ENCODE measurements around the gene CDH7. TPM values are rescaled to one million over a fixed set of nuclear protein-coding genes. Genes with fewer than 3 reads are reported as not detected.

The CDH7 gene
- total and polyA plus RNA-seq, 8 donors: 0.34 to 1.8 (median 1.5) TPM; not detected in 1

DNA sequence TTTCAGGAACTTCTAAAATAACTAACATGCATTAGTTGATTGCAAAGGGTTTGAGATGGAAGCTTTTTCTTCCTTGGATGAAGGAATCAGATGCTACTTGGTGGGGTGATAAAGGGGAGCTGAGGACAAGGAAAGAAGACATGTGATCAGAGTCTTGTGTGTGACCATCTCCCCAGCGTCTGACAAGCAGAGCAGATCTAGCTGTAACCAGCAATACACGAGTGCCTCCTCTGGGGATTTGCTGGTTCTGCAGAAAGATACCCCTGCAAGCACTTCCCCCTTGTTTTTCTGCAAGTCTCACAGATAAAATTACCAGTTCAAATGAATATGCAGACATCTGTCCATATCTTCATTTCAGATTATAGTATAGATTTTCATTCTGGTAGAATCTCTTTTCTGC, 2.7 kb downstream of the CDH7 start:
- no peak for ATAC-seq
- TF ChIP-seq CTCF (IDR thresholded peaks at IDR 0.05): peak in 1 of 2 donors; percentile 8

DNA sequence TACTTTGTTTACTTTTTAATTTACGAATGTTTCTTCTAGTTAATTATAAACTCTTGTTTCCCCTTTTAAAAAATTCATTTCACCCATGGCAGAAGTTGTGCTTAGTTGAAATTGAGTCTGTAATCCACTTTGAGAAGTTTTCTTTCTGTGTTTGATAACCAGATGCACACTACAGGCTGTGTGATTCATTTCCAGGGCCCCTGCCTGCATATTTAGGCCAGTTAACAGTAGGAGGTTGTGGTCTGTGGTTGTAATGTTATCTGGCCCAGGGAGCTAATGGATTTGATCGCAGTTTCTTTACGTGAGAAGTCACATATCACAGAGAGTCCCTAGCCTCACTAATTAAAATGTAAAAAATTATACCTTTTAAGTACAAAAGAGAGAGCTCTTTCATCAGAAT, 3.3 kb downstream of the CDH7 start:
- no peak for ATAC-seq
- no peaks in the 10 kb centered on the region for H3K9me3 ChIP-seq
- intact Hi-C loops (cut with DNase I): no loop called here
- no peak overlapping the region for H3K27ac ChIP-seq
- no peak for TF ChIP-seq CTCF (IDR thresholded peaks at IDR 0.05)
- no peak for DNase-seq
- H3K4me3 ChIP-seq: no peak overlapping the region
- peaks cover 0 to 6% of the 10 kb centered on the region in 2 donors for H3K4me1 ChIP-seq
- H3K36me3 ChIP-seq: no peaks in the 10 kb centered on the region
- H3K27me3 ChIP-seq: peaks cover 22 to 42% of the 10 kb centered on the region in 2 donors

More for the DNA sequence above, 2.7 kb downstream of the CDH7 start:
- H3K27ac ChIP-seq: no peak overlapping the region
- H3K9me3 ChIP-seq: no peaks in the 10 kb centered on the region
- H3K4me3 ChIP-seq: no peak overlapping the region
- intact Hi-C loops (cut with DNase I): no loop called here
- H3K27me3 ChIP-seq: peaks cover 22 to 46% of the 10 kb centered on the region in 2 donors
- H3K4me1 ChIP-seq: peaks cover 0 to 6% of the 10 kb centered on the region in 2 donors
- peak in 1 of 4 donors; percentile 39 for DNase-seq
- no peaks in the 10 kb centered on the region for H3K36me3 ChIP-seq

GRCh38 chr18:65755616-65756015, 4.8 kb downstream of the CDH7 start:
- peaks cover 13 to 27% of the 10 kb centered on the region in 2 donors for H3K27me3 ChIP-seq
- no peaks in the 10 kb centered on the region for H3K9me3 ChIP-seq
- no peaks in the 10 kb centered on the region for H3K36me3 ChIP-seq
- DNase-seq: no peak
- H3K27ac ChIP-seq: no peak overlapping the region
- peaks cover 0 to 5% of the 10 kb centered on the region in 2 donors for H3K4me1 ChIP-seq
- intact Hi-C loops (cut with DNase I): no loop called here
- no peak overlapping the region for H3K4me3 ChIP-seq
- TF ChIP-seq CTCF (IDR thresholded peaks at IDR 0.05): no peak
- ATAC-seq: no peak

DNA sequence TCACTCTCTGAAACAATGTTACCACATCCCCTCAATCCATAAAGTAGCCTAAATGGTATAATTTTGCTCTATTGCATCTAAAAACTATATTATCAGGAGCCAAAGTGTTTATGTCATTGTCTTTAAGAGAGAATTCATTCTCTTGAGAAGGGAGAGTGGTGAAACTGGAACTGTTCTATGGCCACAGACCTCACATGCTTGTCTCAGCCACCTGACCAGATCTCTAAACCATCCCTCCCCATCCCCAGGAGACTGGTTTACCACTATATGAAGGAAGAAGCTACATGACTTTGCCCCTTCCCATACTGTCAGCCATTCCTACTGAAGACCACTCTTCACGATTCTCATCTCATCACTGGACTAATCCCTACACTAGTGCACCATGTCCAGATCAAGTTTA, 9.6 kb downstream of the CDH7 start:
- ATAC-seq (no peak), DNase-seq (no peak)
- H3K4me3 ChIP-seq: no peak overlapping the region
- no peak overlapping the region for H3K27ac ChIP-seq
- no peaks in the 10 kb centered on the region for H3K9me3 ChIP-seq
- TF ChIP-seq CTCF (IDR thresholded peaks at IDR 0.05): no peak
- no peaks in the 10 kb centered on the region for H3K36me3 ChIP-seq
- no peaks in the 10 kb centered on the region for H3K27me3 ChIP-seq
- intact Hi-C loops (cut with DNase I): no loop called here
- H3K4me1 ChIP-seq: no peaks in the 10 kb centered on the region

GRCh38 chr18:65761636-65762295, 11.0 kb downstream of the CDH7 start:
- Histone ChIP-seq H3K4me1 (no peaks in the 10 kb centered on the region), H3K27me3 (no peaks in the 10 kb centered on the region), H3K27ac (no peak overlapping the region), H3K9me3 (no peaks in the 10 kb centered on the region), H3K36me3 (no peaks in the 10 kb centered on the region), H3K4me3 (no peak overlapping the region)
- intact Hi-C loops (cut with DNase I): no loop called here
- ATAC-seq: no peak
- DNase-seq: no peak
- TF ChIP-seq CTCF (IDR thresholded peaks at IDR 0.05): no peak

Data from left lung (tissue), 10 donors.